Measurements from ENCODE around the gene CLEC20A.

GRCh38 chr1:178470411-178470960, 26.3 kb downstream of the CLEC20A start:
- TF ChIP-seq CTCF (IDR thresholded peaks at IDR 0.05), result no peak
- TF ChIP-seq POLR2A (IDR thresholded peaks at IDR 0.05; ENCODE audit: low read depth), result no peak
- no peak for TF ChIP-seq EP300 (IDR thresholded peaks at IDR 0.05)
- TF ChIP-seq POLR2AphosphoS5 (IDR thresholded peaks at IDR 0.05), result no peak
